GM19351 (cell line): ENCODE data around the gene GLOD4.

ENCODE experiments used
- ATAC-seq: cut with Tn5 transposase; IDR thresholded peaks from one replicate; pipeline ENCODE4 v1.9.1; 2021; ENCODE audit warnings: mild to moderate bottlenecking, moderate library complexity; ENCODE audit not compliant: unreplicated experiment

The GLOD4 gene

DNA sequence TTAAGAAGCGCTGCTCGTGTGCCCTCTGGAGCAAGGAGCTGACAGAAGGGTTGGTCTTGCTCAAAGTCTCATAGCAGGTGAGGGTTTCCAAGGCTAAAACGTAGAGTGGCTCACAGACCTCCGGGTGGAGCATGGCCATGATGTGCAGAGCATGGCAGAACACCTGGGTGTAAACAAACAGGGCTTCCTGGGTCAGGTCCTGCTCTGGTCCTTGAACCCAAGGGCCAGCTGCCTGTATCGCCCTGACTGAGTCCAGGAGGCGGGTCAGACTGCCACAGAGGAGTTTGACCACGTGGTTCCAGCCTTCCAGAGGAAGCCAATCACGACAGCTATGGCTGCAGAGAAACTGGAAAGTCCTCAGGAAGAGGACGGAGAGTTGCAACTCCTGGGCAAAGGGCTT, 37.1 kb downstream of the GLOD4 start:
- ATAC-seq: no peak

DNA sequence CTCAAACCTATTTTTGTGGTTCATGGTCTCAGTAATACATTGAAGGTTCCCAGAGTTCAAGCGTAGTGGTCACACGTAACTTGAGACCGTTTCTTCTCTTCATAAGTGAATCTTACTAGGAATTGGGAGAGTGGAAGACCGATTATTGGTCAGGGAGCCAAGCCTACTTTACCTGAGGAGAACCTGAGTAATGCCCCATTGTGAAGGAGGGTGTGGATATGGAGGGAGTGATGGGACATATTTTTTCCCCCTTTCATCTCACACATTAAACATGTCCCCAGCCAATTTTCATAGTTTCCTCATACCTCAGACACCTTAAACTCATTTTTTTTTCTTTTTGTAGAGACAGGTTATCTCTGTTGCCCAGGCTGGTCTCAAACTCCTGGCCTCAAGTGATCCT, 38.9 kb downstream of the GLOD4 start:
- no peak for ATAC-seq

DNA sequence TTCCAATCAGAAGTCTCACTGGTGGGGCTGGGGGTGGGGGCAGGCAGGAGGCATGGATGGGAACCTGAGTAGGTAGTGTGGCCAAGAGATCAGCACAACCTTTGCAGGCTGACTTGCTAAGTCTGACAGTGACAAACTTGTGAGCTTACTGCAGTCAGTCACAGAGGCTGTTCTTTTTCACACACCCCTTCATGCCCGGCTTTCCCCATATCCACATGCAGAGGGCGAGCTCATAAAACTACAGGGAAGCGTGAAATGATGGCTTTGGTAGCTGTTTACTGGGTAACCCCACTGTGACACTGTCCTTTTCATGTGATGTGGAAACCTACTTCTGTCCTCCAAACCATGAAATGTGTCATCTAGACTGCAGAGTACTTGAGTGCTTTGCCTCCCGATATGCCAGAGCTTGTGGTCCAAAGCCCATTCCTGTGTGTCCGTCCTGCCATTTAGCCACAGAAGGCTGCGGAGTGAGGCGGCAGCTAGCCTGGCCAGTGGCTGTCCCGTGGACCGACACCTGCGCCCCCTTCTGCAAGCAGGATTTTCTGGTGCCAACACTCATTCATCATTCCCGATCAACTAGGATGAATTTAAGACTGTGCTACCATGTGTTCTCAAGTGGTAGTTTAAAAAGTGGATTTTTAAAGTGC, 39.8 kb downstream of the GLOD4 start:
- ATAC-seq: no peak

DNA sequence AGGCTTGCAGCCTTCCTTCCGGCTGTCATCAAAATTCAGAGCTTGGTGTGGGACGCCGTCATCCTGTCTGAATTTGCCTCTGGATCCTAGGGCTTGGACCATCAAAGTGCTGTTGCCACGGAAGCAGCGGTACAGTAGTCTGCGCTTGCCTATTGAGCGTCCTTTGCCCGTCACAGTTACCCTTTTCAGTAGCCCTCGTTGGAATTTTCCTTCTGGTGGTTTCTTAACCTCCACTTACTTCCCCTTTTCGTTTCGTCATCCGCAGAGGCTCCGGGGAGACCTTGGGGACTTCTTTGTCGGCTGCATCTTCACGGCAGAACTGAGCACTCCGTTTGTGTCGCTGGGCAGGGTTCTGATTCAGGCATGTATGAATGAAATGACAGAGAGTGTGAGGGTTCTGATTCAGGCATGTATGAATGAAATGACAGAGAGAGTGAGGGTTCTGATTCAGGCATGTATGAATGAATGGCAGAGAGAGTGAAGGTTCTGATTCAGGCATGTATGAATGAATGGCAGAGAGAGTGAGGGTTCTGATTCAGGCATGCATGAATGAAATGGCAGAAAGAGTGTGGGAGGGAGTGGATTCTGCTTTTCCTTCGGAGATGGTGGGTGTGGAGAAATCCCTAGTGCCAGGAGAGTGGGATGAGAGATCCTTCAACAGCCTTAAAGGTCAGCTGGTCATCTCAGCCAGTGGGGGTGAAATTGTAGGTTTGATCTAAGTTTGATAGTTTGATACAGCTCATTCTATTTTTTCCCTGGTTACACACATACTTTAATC, 41.7 kb downstream of the GLOD4 start:
- peak; percentile 79 for ATAC-seq

DNA sequence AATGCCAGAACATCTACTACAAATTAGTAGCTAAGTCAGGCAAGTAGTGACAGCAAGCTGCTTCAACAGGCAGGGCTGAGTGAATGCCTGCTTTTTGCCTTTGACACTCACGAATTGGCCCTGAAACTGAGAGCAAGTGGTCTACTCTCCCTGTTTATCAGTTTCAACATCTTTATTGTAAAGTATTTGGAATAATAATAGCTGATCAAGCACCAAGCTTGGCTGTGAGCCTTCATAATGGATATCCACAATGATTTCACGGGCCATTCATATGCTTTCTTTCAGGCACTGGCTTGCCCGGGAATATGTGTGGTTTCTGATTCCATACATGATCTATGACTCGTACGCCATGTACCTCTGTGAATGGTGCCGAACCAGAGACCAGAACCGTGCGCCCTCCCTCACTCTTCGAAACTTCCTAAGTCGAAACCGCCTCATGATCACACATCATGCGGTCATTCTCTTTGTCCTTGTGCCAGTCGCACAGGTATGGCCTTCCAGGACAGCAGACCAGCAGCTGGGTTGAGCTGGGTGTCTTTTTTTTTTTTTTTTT, 44.4 kb downstream of the GLOD4 start:
- ATAC-seq: no peak

DNA sequence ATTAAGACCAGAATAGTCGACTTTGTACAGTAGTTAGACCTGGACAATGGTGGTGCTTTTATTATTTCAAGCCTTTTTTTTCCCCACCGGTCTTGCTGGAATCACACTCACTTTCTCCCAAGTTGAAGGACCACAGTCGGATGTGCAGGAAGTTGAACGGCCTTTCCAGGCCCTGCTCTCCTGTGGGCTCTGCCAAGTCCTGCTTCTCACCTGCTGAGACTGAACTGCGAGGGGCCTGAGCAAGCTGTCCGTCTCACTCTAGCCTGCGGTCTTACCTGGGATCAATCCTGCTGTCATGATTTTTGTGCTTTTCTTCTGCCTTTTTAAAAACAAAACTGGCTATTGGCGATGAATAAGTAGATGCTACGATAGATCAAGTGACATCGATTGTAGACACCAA, 48.3 kb downstream of the GLOD4 start:
- ATAC-seq: no peak

DNA sequence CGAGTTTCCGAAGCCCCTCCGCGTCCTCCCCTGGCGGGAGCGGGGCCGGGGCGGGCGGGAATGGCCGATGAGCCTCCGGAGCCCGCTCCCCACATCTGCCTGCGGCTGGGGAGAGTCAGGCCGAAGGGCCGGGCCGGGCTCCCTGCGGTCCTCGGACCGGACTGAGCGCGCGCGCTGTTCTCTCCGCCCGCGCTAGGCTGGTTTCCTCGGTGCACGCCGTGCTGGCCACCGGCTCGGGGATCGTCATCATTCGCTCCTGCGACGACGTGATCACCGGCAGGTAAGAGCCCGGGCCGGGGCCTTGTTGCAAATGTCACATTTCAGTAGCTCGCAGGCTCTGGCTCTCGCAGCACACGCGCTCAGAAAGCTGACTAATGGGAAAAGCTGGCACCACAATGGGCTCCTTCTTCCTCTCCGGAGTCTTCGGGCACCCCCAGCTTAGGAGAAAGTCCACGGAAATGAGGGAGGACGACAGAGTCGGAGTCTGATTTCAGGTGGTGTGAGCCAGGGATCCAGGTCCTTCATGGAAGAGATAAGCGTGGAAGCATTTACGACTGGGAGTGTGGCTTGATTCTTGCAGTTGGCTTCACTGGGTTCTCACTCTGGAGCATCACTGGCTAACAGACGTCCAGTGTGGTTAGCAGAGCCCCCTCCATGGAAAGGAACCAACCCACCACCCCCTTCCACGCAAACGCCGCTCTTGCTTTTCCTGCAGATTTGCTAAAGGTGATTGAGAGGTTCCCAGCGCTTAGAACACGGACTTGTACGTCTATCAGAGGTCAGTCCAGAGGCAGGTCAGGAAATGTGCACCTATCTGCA, 49.0 kb downstream of the GLOD4 start:
- ATAC-seq: peak; percentile 41

DNA sequence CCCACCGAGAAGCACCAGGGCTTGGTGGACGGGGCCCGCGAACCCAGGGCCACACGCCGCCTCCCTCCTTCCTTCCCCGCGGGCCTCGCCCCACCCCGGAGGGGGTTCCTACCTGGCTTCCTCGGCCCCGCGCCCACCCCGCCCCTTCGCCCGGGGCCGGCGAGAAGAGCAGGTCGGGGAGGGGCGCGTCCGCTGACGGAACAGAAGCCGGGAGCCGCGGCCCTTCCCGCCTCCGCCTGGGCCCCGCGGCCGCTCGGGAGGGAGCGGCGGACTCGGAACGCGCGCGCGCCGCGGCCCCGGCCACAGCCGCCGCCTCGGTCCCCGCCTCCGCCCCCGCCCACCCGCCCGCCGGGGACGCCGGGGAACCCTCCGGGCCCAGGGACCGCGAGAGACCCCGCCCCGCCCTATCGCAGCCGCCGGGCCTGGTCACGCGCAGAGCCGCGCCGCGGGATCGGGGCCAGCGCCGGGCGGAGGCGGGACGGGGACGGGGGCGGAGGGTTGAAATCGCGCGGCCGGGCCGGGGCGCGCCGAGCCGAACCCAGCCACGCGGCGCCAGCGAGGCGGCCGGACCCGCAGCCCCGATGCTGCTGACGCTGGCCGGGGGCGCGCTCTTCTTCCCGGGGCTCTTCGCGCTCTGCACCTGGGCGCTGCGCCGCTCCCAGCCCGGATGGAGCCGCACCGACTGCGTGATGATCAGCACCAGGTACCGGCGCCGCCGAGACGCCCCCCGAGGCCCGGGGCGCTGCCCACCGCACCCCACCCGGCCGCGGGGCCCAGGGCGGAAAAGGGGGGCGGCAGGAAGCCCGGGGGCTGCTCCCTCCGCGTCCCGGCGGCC, 49.8 kb downstream of the GLOD4 start, which contains the start of gene TLCD3A:
TLCD3A (plus strand) TSS at position 530 of the 835 bp plus-strand sequence; CDS start at position 582, 52 bp downstream.
- ATAC-seq: peak; percentile 71

DNA sequence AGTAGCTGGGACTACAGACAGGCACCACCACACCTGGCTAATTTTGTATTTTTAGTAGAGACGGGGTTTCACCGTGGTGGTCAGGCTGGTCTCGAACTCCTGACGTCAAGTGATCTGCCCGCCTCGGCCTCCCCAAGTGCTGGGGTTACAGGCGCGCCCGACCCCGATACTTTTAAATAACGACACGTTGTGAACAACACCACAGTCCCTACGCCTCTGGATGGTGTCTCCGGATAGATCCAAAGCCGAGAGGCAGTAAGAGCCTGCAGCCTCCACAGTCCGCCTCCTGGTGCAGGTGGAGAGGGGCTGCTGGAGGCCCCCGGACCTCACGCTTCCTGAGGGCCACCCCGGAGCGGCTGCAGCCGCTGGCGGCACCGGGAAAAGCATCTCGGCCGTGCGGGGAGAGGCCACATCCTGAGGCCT, 50.4 kb downstream of the GLOD4 start:
- ATAC-seq: peak; percentile 13

DNA sequence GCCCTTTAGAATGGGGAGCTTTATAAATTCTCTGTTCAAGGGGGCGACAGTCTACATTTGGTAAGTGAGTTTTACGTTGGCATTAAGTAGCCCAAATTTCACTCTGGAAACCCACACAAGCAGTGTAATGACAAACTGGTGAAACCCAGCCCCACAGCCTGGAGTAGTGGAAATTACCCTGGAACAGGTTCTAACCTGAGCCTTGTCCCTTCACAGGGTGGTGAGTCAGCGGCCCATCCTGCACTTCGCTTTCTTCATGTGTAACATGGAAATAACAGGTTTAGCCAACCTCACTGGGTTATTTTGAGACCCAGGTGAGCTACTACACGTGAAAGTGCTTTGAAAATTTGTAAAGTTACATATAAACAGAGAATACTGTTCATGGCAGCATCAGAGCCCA, 53.2 kb downstream of the GLOD4 start:
- no peak for ATAC-seq

DNA sequence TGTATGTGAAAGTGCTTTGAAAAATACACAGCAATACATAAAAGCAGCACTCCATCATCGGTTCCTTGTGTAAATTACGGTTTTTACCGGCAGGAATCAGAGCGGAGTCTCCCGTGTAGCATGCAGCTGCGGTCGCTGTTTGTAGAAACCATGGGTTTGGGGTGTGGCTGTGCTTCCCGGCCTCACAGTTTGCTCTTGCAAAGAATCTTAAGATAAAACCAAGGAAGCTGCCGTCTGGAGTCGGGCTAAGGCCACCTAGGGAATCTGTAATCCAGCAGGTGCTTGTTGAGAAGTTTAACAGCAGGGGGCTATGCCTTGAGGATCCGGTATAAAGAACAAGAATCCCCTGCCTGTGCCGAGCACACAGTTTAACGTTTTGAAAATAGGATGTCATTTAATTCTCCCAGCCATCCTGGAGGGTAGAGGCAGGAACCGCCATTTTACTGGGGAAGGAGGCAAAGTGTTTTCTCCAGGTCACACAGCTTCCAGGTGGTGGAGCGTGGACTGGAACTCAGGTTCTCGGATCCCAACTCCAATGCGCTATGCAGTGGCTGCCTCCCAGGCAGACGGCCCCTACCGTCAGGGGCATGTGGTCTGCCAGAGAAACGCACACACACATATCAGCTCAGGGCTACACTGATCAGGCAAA, 55.7 kb downstream of the GLOD4 start:
- ATAC-seq: no peak

DNA sequence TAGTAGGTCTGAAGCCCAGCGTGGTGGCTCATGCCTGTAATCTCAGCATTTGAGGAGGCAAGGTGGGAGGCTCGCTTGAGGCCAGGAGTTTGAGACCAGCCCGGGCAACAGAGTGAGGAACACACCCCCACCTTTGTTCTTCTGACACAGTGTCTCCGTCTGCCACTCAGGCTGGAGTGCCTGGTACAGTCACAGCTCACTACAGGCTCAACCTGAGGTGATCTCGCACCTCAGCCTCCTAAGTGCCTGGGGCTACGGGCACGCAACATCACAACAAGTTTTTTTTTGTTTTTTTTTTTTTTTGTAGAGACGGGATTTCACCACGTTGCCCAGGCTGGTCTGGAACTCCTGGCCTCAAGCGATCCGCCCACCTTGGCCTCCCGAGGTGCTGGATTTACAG, 56.3 kb downstream of the GLOD4 start:
- no peak for ATAC-seq

DNA sequence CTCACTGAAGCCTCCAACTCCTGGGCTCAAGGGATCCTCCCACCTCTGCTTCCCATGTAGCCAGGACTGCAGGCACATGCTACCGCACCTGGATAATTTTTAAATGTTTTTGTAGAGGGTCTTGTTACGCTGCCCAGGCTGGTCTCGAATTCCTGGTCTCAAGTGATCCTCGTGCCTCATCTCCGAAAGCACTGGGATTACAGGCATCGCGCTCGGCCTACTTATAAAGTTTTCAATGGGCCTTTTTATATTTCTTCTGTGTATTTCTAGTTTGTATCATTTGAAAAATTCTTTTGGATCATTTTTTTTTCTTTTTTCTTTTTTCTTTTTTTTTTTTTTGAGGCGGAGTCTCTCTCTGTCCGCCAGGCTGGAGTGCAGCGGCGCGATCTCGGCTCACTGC, 57.0 kb downstream of the GLOD4 start:
- ATAC-seq: no peak

DNA sequence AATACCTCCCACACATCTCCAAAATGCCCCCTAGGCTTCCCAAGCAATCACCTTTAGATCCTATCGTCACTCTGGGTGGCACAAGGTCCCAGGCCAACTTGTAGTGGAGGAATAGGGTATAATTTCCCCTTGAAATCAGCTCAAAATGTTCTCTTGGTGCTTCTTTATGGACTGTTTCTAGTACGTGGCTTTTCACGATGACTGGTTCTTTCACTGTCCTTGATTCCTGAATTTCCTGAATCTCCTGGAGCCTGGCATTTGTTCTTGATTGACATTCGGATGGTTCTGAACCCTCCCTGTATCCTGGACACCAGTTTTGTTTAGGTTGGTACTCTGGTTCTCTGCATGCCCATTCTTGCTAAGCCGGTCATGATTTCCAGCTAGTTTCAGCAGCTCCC, 60.5 kb downstream of the GLOD4 start:
- ATAC-seq: no peak

DNA sequence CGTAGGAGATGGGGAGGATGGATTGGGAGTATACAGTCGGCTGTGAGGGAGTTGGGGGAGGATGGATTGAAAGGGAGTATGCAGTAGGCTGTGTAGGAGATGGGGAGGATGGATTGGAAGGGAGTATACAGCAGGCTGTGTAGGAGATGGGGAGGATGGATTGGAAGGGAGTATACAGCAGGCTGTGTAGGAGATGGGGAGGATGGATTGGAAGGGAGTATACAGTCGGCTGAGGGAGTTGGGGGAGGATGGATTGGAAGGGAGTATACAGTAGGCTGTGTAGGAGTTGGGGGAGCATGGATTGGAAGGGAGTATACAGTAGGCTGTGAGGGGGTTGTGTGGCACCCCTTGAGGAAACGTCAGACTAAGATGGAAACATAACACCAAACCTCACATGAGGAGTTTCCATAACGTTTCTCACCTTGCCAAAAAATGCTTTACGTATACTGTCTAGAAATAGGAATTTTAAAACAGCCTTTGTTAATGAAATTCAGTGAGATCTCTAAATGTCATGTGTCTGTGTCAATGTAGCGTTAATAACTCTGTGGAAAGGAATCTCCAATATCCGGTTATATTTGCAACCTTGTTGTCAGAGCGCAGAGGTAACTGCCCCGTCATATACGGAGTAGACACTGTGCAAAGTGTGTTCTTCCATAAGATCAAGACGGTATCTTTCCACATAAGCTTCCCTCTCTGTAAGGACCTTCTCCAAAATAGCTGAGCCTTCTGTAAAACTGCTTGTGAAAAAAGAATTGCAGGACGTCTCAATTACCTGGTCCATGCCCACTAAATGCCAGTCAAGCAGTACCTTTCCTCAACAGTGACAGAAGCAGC, 61.2 kb downstream of the GLOD4 start:
- ATAC-seq: no peak

DNA sequence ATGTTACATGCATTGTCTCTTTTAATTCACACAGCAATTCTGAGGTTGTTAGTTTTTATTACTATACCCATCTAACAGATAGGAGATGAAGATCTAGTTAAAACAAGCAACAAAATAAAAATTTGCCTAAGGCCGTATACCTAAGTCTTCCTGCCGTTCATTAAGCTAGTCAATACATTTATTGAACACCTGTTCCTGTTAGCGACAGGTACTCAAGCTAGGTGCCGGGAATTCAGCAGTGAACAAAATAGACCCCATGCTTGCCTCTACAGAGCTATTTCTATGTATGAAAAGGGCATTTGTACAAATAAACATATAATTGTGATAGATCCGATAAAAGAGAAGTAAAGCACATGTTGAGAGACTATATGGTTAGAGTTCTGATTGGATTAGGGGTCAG, 64.0 kb downstream of the GLOD4 start:
- ATAC-seq: no peak
